Measurements from ENCODE around the gene RTN4. TPM values are rescaled to one million over a fixed set of nuclear protein-coding genes. Genes with fewer than 3 reads are reported as not detected.
A peak's percentile ranks its signal among the peaks of the same experiment; 100 is the strongest.

The RTN4 gene
- total and polyA plus RNA-seq, 2 donors from 2014 or later: 296 to 329 TPM

DNA sequence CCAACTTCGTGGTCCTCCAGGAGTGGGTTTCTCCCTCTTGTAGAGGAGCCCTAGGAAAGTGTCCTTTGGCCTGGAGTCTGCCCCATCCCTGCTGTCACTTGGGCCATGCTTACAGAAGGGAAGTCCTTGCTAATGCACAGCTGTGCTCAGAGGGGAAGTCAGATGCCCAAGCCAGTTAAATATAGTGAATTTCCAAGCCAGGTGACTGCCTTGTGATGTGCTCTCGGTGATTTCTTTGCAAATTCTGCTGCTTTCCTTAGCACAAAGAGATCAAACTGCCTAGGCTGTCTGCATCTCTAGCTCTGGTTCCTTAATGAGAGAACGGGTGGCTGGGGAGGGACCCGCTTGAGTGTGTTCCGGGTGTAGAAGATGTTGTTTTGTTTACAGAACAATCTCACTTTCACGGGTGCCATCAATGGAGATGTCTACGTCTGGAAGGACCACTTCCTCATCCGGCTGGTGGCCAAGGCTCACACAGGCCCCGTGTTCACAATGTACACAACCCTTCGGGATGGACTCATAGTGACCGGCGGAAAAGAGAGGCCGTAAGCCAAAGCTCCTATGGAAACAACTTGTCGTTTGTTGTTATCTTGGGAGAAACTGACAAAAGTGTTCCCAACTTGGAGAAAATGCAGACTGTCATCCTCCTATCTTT lies 91.4 kb downstream of the RTN4 start:
- DNase-seq (no peak), FAIRE-seq (no peak)
- intact Hi-C loops (cut with DNase I): no loop called here
- no peaks in the 10 kb centered on the region for H3K36me3 ChIP-seq (ENCODE audit: control insufficient read depth in 2 of 3, insufficient read depth in 3 of 3, low read length in 3 of 3)
- TF ChIP-seq, protein P1, sequence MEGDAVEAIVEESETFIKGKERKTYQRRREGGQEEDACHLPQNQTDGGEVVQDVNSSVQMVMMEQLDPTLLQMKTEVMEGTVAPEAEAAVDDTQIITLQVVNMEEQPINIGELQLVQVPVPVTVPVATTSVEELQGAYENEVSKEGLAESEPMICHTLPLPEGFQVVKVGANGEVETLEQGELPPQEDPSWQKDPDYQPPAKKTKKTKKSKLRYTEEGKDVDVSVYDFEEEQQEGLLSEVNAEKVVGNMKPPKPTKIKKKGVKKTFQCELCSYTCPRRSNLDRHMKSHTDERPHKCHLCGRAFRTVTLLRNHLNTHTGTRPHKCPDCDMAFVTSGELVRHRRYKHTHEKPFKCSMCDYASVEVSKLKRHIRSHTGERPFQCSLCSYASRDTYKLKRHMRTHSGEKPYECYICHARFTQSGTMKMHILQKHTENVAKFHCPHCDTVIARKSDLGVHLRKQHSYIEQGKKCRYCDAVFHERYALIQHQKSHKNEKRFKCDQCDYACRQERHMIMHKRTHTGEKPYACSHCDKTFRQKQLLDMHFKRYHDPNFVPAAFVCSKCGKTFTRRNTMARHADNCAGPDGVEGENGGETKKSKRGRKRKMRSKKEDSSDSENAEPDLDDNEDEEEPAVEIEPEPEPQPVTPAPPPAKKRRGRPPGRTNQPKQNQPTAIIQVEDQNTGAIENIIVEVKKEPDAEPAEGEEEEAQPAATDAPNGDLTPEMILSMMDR (IDR thresholded peaks at IDR 0.05; ENCODE audit: borderline replicate concordance, extremely low read depth, insufficient read depth): no peak
- H3K27me3 ChIP-seq (ENCODE audit: control insufficient read depth, insufficient read depth, low read length): no peaks in the 10 kb centered on the region
- no peak overlapping the region for H3K27ac ChIP-seq (ENCODE audit: low read depth in 2 of 2, low read length in 2 of 2)
- no peaks in the 10 kb centered on the region for H3K9me3 ChIP-seq (ENCODE audit: control insufficient read depth in 2 of 3, insufficient read depth in 1 of 3, low read length in 3 of 3)
- no peak overlapping the region for H3K4me3 ChIP-seq (ENCODE audit: low read length in 3 of 3)
- H3K9ac ChIP-seq (ENCODE audit: low read length in 3 of 3): no peak overlapping the region
- H3K4me1 ChIP-seq (ENCODE audit: control insufficient read depth in 2 of 3, insufficient read depth in 2 of 3, low read depth in 1 of 3, low read length in 3 of 3): peaks cover 0 to 2% (median 0%) of the 10 kb centered on the region in 3 donors

DNA sequence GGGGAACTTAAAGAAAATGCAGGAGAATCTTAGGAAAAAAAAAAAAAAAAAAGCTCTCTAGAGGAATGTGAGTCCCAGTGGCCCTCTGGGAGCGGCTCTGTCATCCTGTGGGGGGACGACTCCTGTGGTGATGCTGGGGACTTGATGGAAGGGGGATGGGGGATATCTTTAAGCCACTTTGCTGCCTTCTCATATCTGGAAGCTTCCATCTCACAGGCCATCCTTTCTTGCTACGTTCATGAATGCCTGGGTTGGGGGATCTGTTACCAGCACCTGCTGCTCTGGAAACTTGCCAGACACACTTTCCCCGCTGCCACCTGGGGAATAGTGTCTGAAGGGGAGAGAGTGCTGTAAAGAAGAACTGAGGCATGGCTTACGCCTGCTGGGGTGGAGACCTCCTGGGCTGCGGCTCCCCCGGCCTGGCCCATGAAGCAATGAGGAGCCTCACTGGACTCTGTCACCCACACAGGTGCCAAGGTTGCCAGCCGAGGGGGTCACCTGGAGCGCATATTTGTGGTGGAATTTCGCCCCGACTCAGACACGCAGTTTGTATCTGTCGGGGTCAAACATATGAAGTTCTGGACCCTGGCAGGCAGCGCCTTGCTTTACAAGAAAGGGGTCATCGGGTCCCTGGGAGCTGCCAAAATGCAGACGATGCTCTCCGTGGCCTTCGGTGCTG lies 92.8 kb downstream of the RTN4 start:
- H3K9me3 ChIP-seq (ENCODE audit: control insufficient read depth in 2 of 3, insufficient read depth in 1 of 3, low read length in 3 of 3): no peaks in the 10 kb centered on the region
- FAIRE-seq: no peak
- no peaks in the 10 kb centered on the region for H3K27me3 ChIP-seq (ENCODE audit: control insufficient read depth, insufficient read depth, low read length)
- H3K36me3 ChIP-seq (ENCODE audit: control insufficient read depth in 2 of 3, insufficient read depth in 3 of 3, low read length in 3 of 3): no peaks in the 10 kb centered on the region
- no peak overlapping the region for H3K27ac ChIP-seq (ENCODE audit: low read depth in 2 of 2, low read length in 2 of 2)
- H3K4me1 ChIP-seq (ENCODE audit: control insufficient read depth in 2 of 3, insufficient read depth in 2 of 3, low read depth in 1 of 3, low read length in 3 of 3): peaks cover 0 to 2% (median 0%) of the 10 kb centered on the region in 3 donors
- intact Hi-C loops (cut with DNase I): no loop called here
- TF ChIP-seq, protein P1 (IDR thresholded peaks at IDR 0.05; ENCODE audit: borderline replicate concordance, extremely low read depth, insufficient read depth): no peak
- H3K4me3 ChIP-seq (ENCODE audit: low read length in 3 of 3): no peak overlapping the region
- no peak for DNase-seq
- no peak overlapping the region for H3K9ac ChIP-seq (ENCODE audit: low read length in 3 of 3)

DNA sequence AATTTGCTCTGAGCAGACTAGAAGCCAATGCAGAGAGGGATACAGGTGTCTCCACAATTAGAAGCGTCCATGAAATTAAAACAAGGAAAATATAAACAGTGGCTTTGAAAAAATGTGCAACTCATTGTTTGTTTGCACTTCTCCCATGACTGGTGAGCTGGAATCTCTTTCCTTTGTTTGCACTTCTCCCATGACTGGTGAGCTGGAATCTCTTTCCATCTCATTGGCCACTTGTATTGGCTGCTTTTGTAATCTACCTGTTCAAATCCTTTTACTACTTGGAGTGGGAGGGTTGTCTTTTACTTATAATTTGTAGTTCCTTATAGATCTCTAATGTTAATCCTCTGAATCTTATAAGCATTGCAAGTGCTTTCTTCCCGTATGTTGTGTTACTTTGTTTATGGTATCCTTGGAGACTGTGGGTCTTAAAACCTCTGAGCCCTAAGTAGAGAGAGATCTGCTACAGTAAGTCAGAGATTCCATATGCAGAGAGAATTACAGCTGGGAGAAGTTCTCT lies 94.1 kb downstream of the RTN4 start:
- peaks cover 0 to 2% (median 0%) of the 10 kb centered on the region in 3 donors for H3K4me1 ChIP-seq (ENCODE audit: control insufficient read depth in 2 of 3, insufficient read depth in 2 of 3, low read depth in 1 of 3, low read length in 3 of 3)
- no peak overlapping the region for H3K27ac ChIP-seq (ENCODE audit: low read depth in 2 of 2, low read length in 2 of 2)
- H3K9me3 ChIP-seq (ENCODE audit: control insufficient read depth in 2 of 3, insufficient read depth in 1 of 3, low read length in 3 of 3): no peaks in the 10 kb centered on the region
- intact Hi-C loops (cut with DNase I): no loop called here
- no peaks in the 10 kb centered on the region for H3K27me3 ChIP-seq (ENCODE audit: control insufficient read depth, insufficient read depth, low read length)
- no peaks in the 10 kb centered on the region for H3K36me3 ChIP-seq (ENCODE audit: control insufficient read depth in 2 of 3, insufficient read depth in 3 of 3, low read length in 3 of 3)
- TF ChIP-seq, protein P1 (IDR thresholded peaks at IDR 0.05; ENCODE audit: borderline replicate concordance, extremely low read depth, insufficient read depth): no peak
- no peak overlapping the region for H3K9ac ChIP-seq (ENCODE audit: low read length in 3 of 3)
- DNase-seq (peak in 2 of 5 donors; percentile 26 to 56), FAIRE-seq (no peak)
- H3K4me3 ChIP-seq (ENCODE audit: low read length in 3 of 3): no peak overlapping the region
